Astrocyte (in vitro differentiated cells and primary cell): ENCODE results near the gene HIKESHI.

Experiments used
- EZH2 ChIP-seq: IDR thresholded peaks from 2 replicates; pipeline ENCODE4 v1.6.1; 2012; ENCODE audit warnings: mild to moderate bottlenecking, low read length, inconsistent platforms; ENCODE audit not compliant: insufficient read depth
- TF ChIP-seq, protein P1 (sequence below): IDR thresholded peaks from 2 replicates; pipeline ENCODE4 v1.5.1; 2011; ENCODE audit warnings: low read depth, mild to moderate bottlenecking, inconsistent platforms, low read length, moderate library complexity; ENCODE audit not compliant: insufficient read depth

DNA sequence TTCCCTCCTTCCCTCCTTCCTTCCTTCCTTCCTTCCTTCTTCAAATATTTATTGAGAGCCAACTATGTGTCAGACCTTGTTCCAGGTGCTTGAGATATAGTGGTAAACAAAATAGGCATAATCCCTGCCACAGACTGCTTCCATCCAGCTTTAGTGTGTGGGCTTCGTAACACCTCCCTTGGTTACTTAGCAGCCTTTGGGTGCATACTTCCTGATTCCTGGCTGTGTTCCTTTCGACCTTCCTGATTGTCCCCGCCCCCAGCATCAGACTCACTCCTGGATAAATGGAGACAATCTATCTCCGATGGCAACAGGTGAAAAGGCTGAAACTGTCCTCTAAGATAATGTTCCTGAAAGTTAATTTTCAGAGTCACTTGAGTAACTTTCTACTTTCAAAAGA is 86.2 kb downstream of the HIKESHI start:
- TF ChIP-seq, protein P1, sequence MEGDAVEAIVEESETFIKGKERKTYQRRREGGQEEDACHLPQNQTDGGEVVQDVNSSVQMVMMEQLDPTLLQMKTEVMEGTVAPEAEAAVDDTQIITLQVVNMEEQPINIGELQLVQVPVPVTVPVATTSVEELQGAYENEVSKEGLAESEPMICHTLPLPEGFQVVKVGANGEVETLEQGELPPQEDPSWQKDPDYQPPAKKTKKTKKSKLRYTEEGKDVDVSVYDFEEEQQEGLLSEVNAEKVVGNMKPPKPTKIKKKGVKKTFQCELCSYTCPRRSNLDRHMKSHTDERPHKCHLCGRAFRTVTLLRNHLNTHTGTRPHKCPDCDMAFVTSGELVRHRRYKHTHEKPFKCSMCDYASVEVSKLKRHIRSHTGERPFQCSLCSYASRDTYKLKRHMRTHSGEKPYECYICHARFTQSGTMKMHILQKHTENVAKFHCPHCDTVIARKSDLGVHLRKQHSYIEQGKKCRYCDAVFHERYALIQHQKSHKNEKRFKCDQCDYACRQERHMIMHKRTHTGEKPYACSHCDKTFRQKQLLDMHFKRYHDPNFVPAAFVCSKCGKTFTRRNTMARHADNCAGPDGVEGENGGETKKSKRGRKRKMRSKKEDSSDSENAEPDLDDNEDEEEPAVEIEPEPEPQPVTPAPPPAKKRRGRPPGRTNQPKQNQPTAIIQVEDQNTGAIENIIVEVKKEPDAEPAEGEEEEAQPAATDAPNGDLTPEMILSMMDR = no peak
- no peak for TF ChIP-seq EZH2
